Neural crest cell (in vitro differentiated cells): Measurements from ENCODE around the gene ANKFY1. TPM values are rescaled to one million over a fixed set of nuclear protein-coding genes. Genes with fewer than 3 reads are reported as not detected.
"Not testable (repeated sequence)": the region's sequence is repeated elsewhere in the genome, so short reads cannot be mapped to it uniquely, and the experiment has no call there.

Source experiments
- DNase-seq: peaks from one replicate; pipeline ENCODE4 v3.0.0; 2021; ENCODE audit warnings: low read depth, mixed read lengths, low spot score
- H3K27ac Mint-ChIP-seq: one replicate; pipeline ENCODE4 v1.8.0; 2021; ENCODE audit warnings: mild to moderate bottlenecking, mixed read lengths; ENCODE audit not compliant: unreplicated experiment
- H3K27me3 Mint-ChIP-seq: 2 replicates; pipeline ENCODE4 v1.8.0; 2021; ENCODE audit warnings: low read depth, mild to moderate bottlenecking, mixed read lengths
- H3K36me3 Mint-ChIP-seq: 2 replicates; pipeline ENCODE4 v1.8.0; 2021; ENCODE audit warnings: low read depth, mild to moderate bottlenecking, mixed read lengths
- H3K4me1 Mint-ChIP-seq: 2 replicates; pipeline ENCODE4 v1.8.0; 2021; ENCODE audit warnings: mixed read lengths
- H3K4me3 Mint-ChIP-seq: one replicate; pipeline ENCODE4 v1.8.0; 2021; ENCODE audit warnings: mild to moderate bottlenecking, mixed read lengths
- H3K9me3 Mint-ChIP-seq: 2 replicates; pipeline ENCODE4 v1.8.0; 2021; ENCODE audit warnings: mixed read lengths
- total RNA-seq: library from RNA; stranded (reverse); gene quantifications from 2 replicates; pipeline ENCODE4 v1.2.1, GENCODE V29; 2021
- TF ChIP-seq, protein P1 (sequence below): fragments of 200-600 bp; sonication (generic); conservative IDR thresholded peaks from 2 replicates; pipeline ENCODE4 v1.5.0; 2021; ENCODE audit warnings: antibody characterized with exemption, mild to moderate bottlenecking

The ANKFY1 gene
- total RNA-seq, 1 donor from 2014 or later, result 73.5 TPM

DNA sequence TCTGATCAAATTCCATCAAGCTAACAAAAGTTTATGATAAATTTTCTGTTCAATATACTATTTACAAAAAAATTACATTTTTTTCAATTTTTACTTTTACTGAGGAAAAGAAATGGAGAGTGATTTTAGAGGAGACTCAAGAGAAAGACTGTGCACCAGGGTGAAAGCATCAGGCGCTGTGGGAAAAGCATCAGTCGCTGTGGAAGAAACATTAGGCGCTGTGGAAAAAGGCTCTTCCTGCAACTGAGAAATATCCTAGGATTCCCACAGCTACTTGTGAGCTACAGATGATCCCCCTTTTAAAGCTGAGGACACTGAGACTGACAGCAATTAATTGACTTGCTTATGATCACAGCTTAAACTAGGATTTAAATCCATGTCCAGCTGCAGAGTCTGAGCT, 4.9 kb downstream of the ANKFY1 start:
- Mint-ChIP-seq H3K9me3 (peaks cover 4% of the 10 kb centered on the region), H3K36me3 (peaks cover 36% of the 10 kb centered on the region), H3K4me1 (peaks cover 18% of the 10 kb centered on the region), H3K27ac (no peak overlapping the region), H3K27me3 (no peaks in the 10 kb centered on the region), H3K4me3 (no peak overlapping the region)
- no peak for DNase-seq
- TF ChIP-seq, protein P1, sequence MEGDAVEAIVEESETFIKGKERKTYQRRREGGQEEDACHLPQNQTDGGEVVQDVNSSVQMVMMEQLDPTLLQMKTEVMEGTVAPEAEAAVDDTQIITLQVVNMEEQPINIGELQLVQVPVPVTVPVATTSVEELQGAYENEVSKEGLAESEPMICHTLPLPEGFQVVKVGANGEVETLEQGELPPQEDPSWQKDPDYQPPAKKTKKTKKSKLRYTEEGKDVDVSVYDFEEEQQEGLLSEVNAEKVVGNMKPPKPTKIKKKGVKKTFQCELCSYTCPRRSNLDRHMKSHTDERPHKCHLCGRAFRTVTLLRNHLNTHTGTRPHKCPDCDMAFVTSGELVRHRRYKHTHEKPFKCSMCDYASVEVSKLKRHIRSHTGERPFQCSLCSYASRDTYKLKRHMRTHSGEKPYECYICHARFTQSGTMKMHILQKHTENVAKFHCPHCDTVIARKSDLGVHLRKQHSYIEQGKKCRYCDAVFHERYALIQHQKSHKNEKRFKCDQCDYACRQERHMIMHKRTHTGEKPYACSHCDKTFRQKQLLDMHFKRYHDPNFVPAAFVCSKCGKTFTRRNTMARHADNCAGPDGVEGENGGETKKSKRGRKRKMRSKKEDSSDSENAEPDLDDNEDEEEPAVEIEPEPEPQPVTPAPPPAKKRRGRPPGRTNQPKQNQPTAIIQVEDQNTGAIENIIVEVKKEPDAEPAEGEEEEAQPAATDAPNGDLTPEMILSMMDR, result no peak

DNA sequence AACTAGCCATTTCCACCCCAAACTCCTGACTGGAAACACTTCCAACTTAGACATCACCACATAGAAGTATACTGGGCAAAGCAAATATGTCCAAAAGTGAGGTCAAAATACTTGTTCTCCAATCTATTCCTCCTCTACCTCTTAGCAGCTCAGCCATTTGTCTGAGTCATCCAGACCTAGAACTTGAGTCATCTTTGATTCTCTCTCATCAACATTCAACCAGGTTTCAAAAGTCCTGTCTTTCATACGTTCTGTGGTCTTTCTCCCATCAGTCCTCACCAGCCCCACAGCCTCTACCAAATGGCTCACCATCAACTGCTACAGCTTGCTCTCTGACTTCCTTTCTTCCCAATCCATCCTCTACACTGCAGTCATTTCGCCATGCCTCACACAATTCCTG, 6.8 kb downstream of the ANKFY1 start:
- no peak for DNase-seq
- H3K4me3 Mint-ChIP-seq, result no peak overlapping the region
- H3K27me3 Mint-ChIP-seq, result no peaks in the 10 kb centered on the region
- H3K4me1 Mint-ChIP-seq, result peaks cover 6% of the 10 kb centered on the region
- H3K36me3 Mint-ChIP-seq, result peaks cover 39% of the 10 kb centered on the region
- TF ChIP-seq, protein P1, result no peak
- H3K27ac Mint-ChIP-seq, result no peak overlapping the region
- H3K9me3 Mint-ChIP-seq, result peaks cover 4% of the 10 kb centered on the region

DNA sequence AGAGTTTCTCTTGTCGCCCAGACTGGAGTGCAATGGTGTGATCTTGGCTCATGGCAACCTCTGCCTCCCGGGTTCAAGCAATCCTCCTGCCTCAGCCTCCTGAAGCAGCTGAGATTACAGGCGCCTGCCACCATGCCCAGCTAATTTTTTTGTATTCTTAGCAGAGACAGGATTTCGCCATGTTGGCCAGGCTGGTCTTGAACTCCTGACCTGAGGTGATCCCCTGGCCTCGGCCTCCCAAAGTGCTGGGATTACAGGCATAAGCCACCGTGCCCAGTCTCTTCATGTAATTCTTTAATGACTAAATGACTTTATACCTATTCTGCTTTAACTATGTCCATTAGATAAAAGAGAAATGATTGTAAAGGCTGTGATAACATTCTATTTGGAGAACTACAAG, 8.5 kb downstream of the ANKFY1 start:
- not testable (repeated sequence) for H3K27me3 Mint-ChIP-seq, H3K4me1 Mint-ChIP-seq, H3K27ac Mint-ChIP-seq, H3K4me3 Mint-ChIP-seq, H3K9me3 Mint-ChIP-seq, DNase-seq
- H3K36me3 Mint-ChIP-seq, result peaks cover 34% of the 10 kb centered on the region

DNA sequence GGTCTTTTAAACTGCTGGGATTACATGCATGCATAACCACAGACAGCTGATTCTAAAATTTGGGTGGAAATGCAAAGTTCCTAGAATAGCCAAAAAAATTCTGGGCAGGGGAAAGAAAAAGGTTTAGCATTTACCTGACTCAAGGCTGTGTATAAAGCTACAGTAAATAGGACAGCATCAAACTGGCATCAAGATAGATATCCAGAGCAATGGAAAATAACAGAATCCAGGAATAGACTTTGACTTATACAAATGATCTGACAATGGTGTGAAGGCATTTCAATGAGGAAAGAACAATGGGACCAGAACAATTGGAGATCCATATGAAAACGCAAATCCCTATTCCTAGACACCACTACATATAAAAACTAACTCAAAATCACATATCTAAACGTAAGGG, 12.9 kb downstream of the ANKFY1 start:
- Mint-ChIP-seq H3K27ac (no peak overlapping the region), H3K36me3 (peaks cover 7% of the 10 kb centered on the region), H3K4me1 (peaks cover 7% of the 10 kb centered on the region), H3K27me3 (no peaks in the 10 kb centered on the region), H3K9me3 (no peaks in the 10 kb centered on the region), H3K4me3 (no peak overlapping the region)
- DNase-seq, result no peak
- TF ChIP-seq, protein P1, result no peak

DNA sequence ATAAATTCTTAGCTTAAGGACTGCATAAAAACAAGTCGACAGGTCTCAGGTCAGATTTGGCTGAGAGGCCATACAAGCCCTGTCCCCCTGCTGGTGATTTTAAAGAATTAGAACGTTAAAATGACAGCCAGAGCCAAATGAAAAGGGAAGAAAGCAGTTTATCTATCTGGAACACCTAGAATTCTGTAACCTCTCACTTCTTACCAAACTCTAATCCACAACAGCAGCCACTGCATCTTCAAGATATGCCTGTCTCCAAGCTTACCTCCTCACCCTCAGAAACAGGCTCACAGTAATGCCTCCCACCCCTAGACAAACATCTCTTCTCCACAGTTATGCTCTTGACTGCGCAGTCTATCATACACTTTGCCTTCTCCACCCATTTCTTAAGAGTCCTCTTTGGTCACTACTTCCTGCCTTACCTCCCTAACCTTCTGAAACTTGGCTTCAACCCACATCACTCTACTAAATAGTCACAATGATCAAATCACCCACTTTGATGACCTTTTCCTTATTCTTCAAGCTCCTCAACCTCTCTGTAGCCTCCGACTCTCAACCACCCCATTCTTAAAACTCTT, 14.2 kb downstream of the ANKFY1 start:
- peaks cover 3% of the 10 kb centered on the region for H3K36me3 Mint-ChIP-seq
- TF ChIP-seq, protein P1, result peak; percentile 77
- DNase-seq, result no peak
- H3K27ac Mint-ChIP-seq, result no peak overlapping the region
- no peaks in the 10 kb centered on the region for H3K9me3 Mint-ChIP-seq
- H3K4me3 Mint-ChIP-seq, result no peak overlapping the region
- H3K4me1 Mint-ChIP-seq, result peaks cover 7% of the 10 kb centered on the region
- no peaks in the 10 kb centered on the region for H3K27me3 Mint-ChIP-seq

DNA sequence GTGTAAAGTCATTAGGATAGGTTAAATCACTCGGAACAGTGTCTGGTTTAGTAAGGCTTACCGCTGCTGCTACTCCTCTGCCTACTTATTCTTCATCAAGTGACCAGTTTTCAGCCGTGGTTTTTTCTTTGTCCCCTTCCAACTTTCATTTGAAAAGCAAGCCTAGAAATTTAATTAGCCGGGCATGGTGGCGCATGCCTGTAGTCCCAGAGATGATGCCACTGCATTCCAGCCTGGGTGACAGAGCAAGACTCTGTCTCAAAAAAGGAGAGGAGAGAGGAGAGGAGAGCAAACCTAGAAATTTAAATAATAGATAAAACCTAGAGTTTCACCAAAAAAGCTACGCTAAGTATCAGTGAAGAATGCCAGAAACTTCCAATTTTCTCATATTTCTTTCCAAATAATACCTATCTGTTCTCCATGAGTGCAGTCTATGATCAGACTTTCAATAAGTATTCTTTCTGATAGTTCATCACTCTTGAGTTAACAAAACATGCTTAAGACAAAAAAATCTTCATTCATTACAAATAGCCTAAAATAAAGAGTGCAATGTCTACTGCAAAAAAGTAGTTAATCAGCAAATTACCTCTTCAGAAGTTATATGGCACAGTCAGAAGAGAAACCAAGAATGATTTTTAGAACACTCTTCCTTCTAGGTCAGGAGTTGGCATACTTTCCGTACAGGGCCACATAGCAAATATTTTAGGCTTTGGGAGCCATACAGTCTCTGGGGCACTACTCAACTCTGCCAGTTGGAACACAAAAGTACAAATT, 15.1 kb downstream of the ANKFY1 start:
- TF ChIP-seq, protein P1, result no peak
- Mint-ChIP-seq H3K9me3 (no peaks in the 10 kb centered on the region), H3K27me3 (no peaks in the 10 kb centered on the region), H3K27ac (no peak overlapping the region), H3K4me3 (no peak overlapping the region), H3K4me1 (peaks cover 7% of the 10 kb centered on the region), H3K36me3 (peaks cover 3% of the 10 kb centered on the region)
- no peak for DNase-seq
